ENCODE data around the gene SLC5A6. TPM values are rescaled to one million over a fixed set of nuclear protein-coding genes. Genes with fewer than 3 reads are reported as not detected.

SLC5A6 gene
- total and polyA plus RNA-seq, 8 donors = 5.7 to 71.0 (median 21.4) TPM

DNA sequence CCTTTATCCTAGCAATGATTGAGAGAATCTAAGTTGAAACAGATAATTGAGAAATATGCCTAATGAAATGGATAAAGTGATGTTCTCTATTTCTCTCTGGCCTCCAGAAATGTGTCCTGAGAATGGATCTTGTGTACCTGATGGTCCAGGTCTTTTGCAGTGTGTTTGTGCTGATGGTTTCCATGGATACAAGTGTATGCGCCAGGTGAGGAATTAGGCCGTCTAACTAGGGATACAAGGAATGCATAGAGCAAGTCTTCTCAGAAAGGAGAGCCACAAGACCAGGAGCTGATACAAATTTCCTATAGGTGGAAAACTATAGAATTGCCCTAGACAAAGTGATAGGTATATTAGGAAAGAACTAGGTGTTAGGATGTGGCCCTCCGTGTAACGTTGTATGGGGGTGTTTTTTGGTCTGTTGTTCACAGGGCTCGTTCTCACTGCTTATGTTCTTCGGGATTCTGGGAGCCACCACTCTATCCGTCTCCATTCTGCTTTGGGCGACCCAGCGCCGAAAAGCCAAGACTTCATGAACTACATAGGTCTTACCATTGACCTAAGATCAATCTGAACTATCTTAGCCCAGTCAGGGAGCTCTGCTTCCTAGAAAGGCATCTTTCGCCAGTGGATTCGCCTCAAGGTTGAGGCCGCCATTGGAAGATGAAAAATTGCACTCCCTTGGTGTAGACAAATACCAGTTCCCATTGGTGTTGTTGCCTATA is 4.5 kb upstream of the SLC5A6 start:
- 78 to 83% (median 80%) methylated on average over 13 of the region's 13 CpGs for WGBS, 5 donors
- DNase-seq = no peak
- no peaks in the 10 kb centered on the region for H3K9me3 ChIP-seq
- H3K4me1 ChIP-seq = peaks cover 10 to 39% (median 29%) of the 10 kb centered on the region in 4 donors
- no peaks in the 10 kb centered on the region for H3K27me3 ChIP-seq
- TF ChIP-seq POLR2AphosphoS5 (IDR thresholded peaks at IDR 0.05) (no peak), POLR2A (IDR thresholded peaks at IDR 0.05) (no peak), EP300 (IDR thresholded peaks at IDR 0.05) (no peak)
- TF ChIP-seq, protein P1, sequence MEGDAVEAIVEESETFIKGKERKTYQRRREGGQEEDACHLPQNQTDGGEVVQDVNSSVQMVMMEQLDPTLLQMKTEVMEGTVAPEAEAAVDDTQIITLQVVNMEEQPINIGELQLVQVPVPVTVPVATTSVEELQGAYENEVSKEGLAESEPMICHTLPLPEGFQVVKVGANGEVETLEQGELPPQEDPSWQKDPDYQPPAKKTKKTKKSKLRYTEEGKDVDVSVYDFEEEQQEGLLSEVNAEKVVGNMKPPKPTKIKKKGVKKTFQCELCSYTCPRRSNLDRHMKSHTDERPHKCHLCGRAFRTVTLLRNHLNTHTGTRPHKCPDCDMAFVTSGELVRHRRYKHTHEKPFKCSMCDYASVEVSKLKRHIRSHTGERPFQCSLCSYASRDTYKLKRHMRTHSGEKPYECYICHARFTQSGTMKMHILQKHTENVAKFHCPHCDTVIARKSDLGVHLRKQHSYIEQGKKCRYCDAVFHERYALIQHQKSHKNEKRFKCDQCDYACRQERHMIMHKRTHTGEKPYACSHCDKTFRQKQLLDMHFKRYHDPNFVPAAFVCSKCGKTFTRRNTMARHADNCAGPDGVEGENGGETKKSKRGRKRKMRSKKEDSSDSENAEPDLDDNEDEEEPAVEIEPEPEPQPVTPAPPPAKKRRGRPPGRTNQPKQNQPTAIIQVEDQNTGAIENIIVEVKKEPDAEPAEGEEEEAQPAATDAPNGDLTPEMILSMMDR (IDR thresholded peaks at IDR 0.05) = no peak
- intact Hi-C loops (cut with DNase I; ENCODE audit: low total_unique reads) = no loop called here
- peaks cover 0 to 32% (median 23%) of the 10 kb centered on the region in 4 donors for H3K36me3 ChIP-seq
- H3K27ac ChIP-seq = peak overlapping the region in 4 of 5 donors; percentile 46 to 84 (median 72)
- H3K4me3 ChIP-seq = peak overlapping the region; percentile 51 to 87 (median 66)

DNA sequence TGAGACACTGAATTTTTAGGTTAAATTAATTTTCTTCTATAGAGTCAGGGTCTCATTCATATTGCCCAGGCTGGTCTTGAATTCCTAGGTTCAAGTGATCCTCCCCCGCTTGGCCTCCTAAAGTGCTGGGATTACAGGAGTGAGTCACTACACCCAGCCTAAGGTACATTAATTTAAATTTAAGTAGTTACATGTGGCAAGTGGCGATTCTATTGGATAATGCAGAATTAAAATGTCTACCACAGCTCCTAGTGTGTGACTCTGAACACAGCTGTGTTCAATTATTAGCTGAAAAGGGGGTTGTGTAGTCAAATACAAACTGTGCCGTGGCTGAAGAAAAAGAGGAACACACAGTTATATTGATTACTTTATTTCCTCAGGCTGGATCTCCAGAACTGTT is 2.9 kb upstream of the SLC5A6 start:
- Histone ChIP-seq H3K4me3 (no peak overlapping the region), H3K9me3 (no peaks in the 10 kb centered on the region), H3K27me3 (no peaks in the 10 kb centered on the region), H3K4me1 (peaks cover 10 to 55% (median 37%) of the 10 kb centered on the region in 4 donors), H3K27ac (no peak overlapping the region), H3K36me3 (peaks cover 0 to 20% (median 10%) of the 10 kb centered on the region in 4 donors)
- TF ChIP-seq, protein P1 (IDR thresholded peaks at IDR 0.05) = no peak
- no peak for TF ChIP-seq POLR2A (IDR thresholded peaks at IDR 0.05)
- no peak for TF ChIP-seq EP300 (IDR thresholded peaks at IDR 0.05)
- no peak for TF ChIP-seq POLR2AphosphoS5 (IDR thresholded peaks at IDR 0.05)
- WGBS, 5 donors = 92 to 99% (median 95%) methylated on average over 3 of the region's 3 CpGs
- no peak for DNase-seq
- intact Hi-C loops (cut with DNase I; ENCODE audit: low total_unique reads) = no loop called here

DNA sequence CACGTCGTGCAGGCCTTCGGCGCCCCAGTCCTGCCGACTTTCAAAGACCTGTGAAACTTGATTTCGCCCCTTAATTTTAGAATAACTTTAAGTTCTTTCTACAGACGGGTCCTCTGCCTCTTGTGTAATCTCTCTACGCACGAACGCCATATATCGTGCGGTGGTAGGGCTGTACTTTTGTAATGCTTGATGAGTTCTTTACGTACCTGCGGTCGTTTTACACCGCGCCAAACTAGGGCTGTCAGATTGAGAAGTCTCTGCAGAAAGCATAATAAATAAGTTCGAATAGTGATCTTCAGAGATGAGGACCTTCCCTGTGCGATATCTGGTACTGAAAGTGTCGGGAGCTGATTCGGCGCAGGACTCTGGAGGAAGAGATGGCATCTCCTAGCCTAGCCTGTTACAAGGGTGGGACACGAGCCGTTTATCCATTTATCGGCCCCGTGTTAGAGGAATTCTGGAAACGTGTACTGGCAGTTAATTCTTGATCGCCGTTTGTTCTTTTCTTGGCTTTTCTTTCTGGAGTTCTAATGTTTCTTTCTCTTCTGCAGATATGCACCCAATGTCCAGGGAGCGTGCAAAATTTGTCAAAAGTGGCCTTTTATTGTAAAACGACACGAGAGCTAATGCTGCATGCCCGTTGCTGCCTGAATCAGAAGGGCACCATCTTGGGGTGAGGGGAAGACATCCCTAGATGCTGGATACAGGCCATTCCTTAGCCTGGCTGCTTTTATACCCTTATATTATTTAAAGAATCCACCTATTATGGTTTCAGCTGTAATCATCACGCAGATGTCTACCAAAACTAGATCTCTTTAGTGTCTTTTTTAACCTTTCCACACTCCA is 781 bp upstream of the SLC5A6 start:
- Histone ChIP-seq H3K4me1 (peaks cover 10 to 49% (median 33%) of the 10 kb centered on the region in 4 donors), H3K36me3 (peaks cover 5 to 34% (median 20%) of the 10 kb centered on the region in 4 donors), H3K27me3 (no peaks in the 10 kb centered on the region), H3K9me3 (no peaks in the 10 kb centered on the region), H3K4me3 (peak overlapping the region; percentile 65 to 96 (median 86)), H3K27ac (peak overlapping the region; percentile 91 to 98 (median 95))
- TF ChIP-seq, protein P1 (IDR thresholded peaks at IDR 0.05) = no peak
- no peak for TF ChIP-seq POLR2AphosphoS5 (IDR thresholded peaks at IDR 0.05)
- TF ChIP-seq POLR2A (IDR thresholded peaks at IDR 0.05) = no peak
- TF ChIP-seq EP300 (IDR thresholded peaks at IDR 0.05) = no peak
- no peak for DNase-seq
- intact Hi-C loops (cut with DNase I; ENCODE audit: low total_unique reads) = no loop called here
- WGBS, 5 donors = 5 to 7% (median 6%) methylated on average over 34 of the region's 34 CpGs

DNA sequence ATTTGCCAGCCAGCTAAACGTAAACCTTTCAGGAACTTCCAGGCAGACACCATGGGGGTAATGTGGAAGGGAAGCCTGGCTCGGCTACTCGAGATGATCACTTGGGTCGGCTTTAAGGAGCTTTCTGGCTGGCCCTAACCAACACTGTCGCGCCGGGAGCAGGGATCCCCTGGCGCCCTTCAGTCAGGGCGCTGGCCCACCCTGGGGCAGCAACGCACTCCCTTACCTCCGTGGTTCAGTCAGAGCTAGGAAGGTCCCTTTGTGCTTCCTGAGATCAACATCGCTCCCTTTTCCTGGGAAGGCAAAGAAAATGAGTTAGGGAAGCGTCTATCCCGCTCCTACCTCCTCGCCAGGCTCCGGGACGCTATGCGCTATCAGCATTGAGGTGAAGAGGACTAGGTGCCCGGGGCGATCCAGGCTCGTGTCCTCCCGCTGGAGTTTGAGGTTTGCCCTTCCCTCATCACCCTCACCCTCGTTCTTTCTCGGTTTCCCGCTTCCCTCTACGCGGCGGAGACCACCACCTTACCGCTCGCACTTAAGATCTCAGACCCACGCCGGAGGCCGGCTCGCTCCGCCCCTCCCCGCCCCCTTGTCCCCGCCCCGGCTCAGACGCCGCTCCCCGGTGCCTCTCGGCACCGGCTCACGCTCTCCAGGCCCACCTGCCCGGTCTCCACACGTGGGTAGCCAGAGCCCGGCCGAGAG is 676 bp downstream of the SLC5A6 start:
- Histone ChIP-seq H3K36me3 (peaks cover 11 to 49% (median 34%) of the 10 kb centered on the region in 4 donors), H3K4me3 (peak overlapping the region; percentile 65 to 96 (median 86)), H3K27me3 (no peaks in the 10 kb centered on the region), H3K4me1 (peaks cover 10 to 34% (median 23%) of the 10 kb centered on the region in 4 donors), H3K9me3 (no peaks in the 10 kb centered on the region), H3K27ac (peak overlapping the region; percentile 91 to 98 (median 95))
- WGBS, 5 donors = 2 to 4% (median 3%) methylated on average over 40 to 48 of the region's 48 CpGs
- DNase-seq = peak in 1 of 2 donors; percentile 79
- no peak for TF ChIP-seq POLR2A (IDR thresholded peaks at IDR 0.05)
- no peak for TF ChIP-seq EP300 (IDR thresholded peaks at IDR 0.05)
- TF ChIP-seq, protein P1 (IDR thresholded peaks at IDR 0.05) = no peak
- no peak for TF ChIP-seq POLR2AphosphoS5 (IDR thresholded peaks at IDR 0.05)
- intact Hi-C loops (cut with DNase I; ENCODE audit: low total_unique reads) = no loop called here

All from stomach (tissue), 9 donors.